K562 (cell line): ENCODE results near the gene IL36RN. TPM values are rescaled to one million over a fixed set of nuclear protein-coding genes. Genes with fewer than 3 reads are reported as not detected.

ENCODE experiments used
- ATAC-seq: fragments of 200-7000 bp; cut with Tn5 transposase; 3 replicates; pipeline ENCODE4 v1.9.1; 2020; ENCODE audit warnings: moderate library complexity
- BruUV-seq: library from RNA; stranded (reverse); fragments of 400-500 nt; replicated peaks from 2 replicates; lab custom pipeline; 2021; lab: Mats Ljungman, UMichigan
- CTCF ChIA-PET: fragments of 300-600 bp; formaldehyde crosslinking; extraction: SDS; loops from one replicate; lab custom pipeline; 2021; ENCODE audit warnings: low intra/inter-chr PET ratio; lab: Yijun Ruan, JAX
- POLR2A ChIA-PET: fragments of 300-600, 350-650 bp; sonication (Branson Sonifier 250); formaldehyde crosslinking; extraction: SDS; loops from one replicate; lab custom pipeline; 2021; ENCODE audit warnings: antibody characterized with exemption, inconsistent platforms; lab: Yijun Ruan, JAX
- DNase-seq, 4 experiments: peaks; one replicate each; pipeline versions ENCODE4 v3.0.0 to v3.0.0-alpha.2; 2011 to 2018; ENCODE audit warnings: low spot score in 3 of 4, mixed read lengths in 3 of 4; ENCODE audit errors: extremely low read depth in 1 of 4
- FAIRE-seq: peaks from 2 replicates; lab custom pipeline; 2011; peaks lifted over from hg19 to GRCh38; lab: Jason Lieb, UNC
- H2AFZ ChIP-seq: 2 replicates; pipeline ENCODE4 v1.6.0; 2011; ENCODE audit warnings: low read depth, low read length, control low read depth, inconsistent platforms
- H3K27ac ChIP-seq: fragments of 200-600 bp; 3 replicates; pipeline ENCODE4 v1.8.0; 2011; ENCODE audit warnings: low read depth, mild to moderate bottlenecking, control low read depth, inconsistent platforms, low read length, moderate library complexity, mixed read lengths; ENCODE audit errors: extremely low read depth
- H3K27me3 ChIP-seq, 2 experiments: fragments of 300-600 bp in 1 of 2; 2 replicates in 1 of 2; 3 replicates in 1 of 2; pipeline versions ENCODE4 v1.6.0 to v1.8.0; 2011; ENCODE audit warnings: inconsistent platforms in 2 of 2, low read length in 2 of 2, mild to moderate bottlenecking in 1 of 2, mixed read lengths in 1 of 2, moderate library complexity in 1 of 2; ENCODE audit not compliant: control insufficient read depth in 2 of 2, insufficient read depth in 2 of 2
- H3K36me3 ChIP-seq: fragments of 300-600 bp; 3 replicates; pipeline ENCODE4 v1.8.0; 2011; ENCODE audit warnings: mild to moderate bottlenecking, low read length, inconsistent platforms; ENCODE audit not compliant: control insufficient read depth, insufficient read depth
- H3K4me1 ChIP-seq, 2 experiments: fragments of 200-600 bp in 1 of 2; replicated peaks in 1 of 2; 2 replicates in 1 of 2; 3 replicates in 1 of 2; pipeline versions ENCODE4 v1.5.1 to v1.8.0; 2011; ENCODE audit warnings: inconsistent platforms in 2 of 2, low read length in 2 of 2, mild to moderate bottlenecking in 1 of 2, mixed read lengths in 1 of 2, moderate library complexity in 1 of 2; ENCODE audit not compliant: control insufficient read depth in 2 of 2, insufficient read depth in 2 of 2
- H3K4me2 ChIP-seq: 2 replicates; pipeline ENCODE4 v1.6.1; 2011; ENCODE audit warnings: low read length, control low read depth, inconsistent platforms, mixed read lengths; ENCODE audit not compliant: insufficient read depth
- H3K4me3 ChIP-seq: fragments of 200-600 bp; sonication (generic), shearing (Covaris generic); 2 replicates; pipeline ENCODE4 v1.5.1; 2016; ENCODE audit warnings: control low read depth, inconsistent platforms
- H3K79me2 ChIP-seq: fragments of 200-600 bp; 3 replicates; pipeline ENCODE4 v1.8.0; 2011; ENCODE audit warnings: low read length, inconsistent platforms; ENCODE audit not compliant: control insufficient read depth, insufficient read depth
- H3K9ac ChIP-seq, 2 experiments: 2 replicates each; pipeline versions ENCODE4 v1.6.0 to v1.6.1; 2011; ENCODE audit warnings: low read depth in 2 of 2, low read length in 2 of 2, control low read depth in 1 of 2, inconsistent platforms in 1 of 2, mild to moderate bottlenecking in 1 of 2, mixed read lengths in 1 of 2; ENCODE audit not compliant: insufficient read depth in 1 of 2
- H3K9me1 ChIP-seq: one replicate; pipeline ENCODE4 v1.6.0; 2011; ENCODE audit warnings: inconsistent platforms, mild to moderate bottlenecking, low read length, moderate library complexity; ENCODE audit not compliant: control insufficient read depth, insufficient read depth
- H3K9me3 ChIP-seq: replicated peaks from 2 replicates; pipeline ENCODE4 v1.5.1; 2011; ENCODE audit warnings: low read depth, low read length, inconsistent platforms; ENCODE audit not compliant: control insufficient read depth, insufficient read depth
- H4K20me1 ChIP-seq: replicated peaks from 2 replicates; pipeline ENCODE4 v1.6.1; 2011; ENCODE audit warnings: low read length, inconsistent platforms, mixed read lengths; ENCODE audit not compliant: control insufficient read depth, insufficient read depth
- DIDO1 ChIP-seq: fragments of 450-650 bp; IDR thresholded peaks from 2 replicates; pipeline ENCODE4 v1.6.1; 2016; ENCODE audit warnings: low read depth, missing biosample characterization, missing genetic modification characterization
- HNRNPLL ChIP-seq: fragments of 200-400 bp; formaldehyde crosslinking; IDR thresholded peaks from 2 replicates; pipeline ENCODE4 v1.6.1; 2017; ENCODE audit warnings: low read length, low read depth, mild to moderate bottlenecking; ENCODE audit not compliant: poor library complexity, severe bottlenecking
- HSF4 ChIP-seq: fragments of 250-450 bp; sonication (Bioruptor Pico); IDR thresholded peaks from 2 replicates; pipeline ENCODE4 v2.1.2; 2022; ENCODE audit warnings: mild to moderate bottlenecking, moderate library complexity, borderline replicate concordance
- KDM4B ChIP-seq, 2 experiments: fragments of 450-650 bp in 1 of 2; sonication (generic) in 1 of 2; IDR thresholded peaks; 2 replicates each; pipeline ENCODE4 v1.6.1; 2016 to 2017; ENCODE audit warnings: borderline replicate concordance in 2 of 2, antibody characterized with exemption in 1 of 2, low read depth in 1 of 2, mild to moderate bottlenecking in 1 of 2
- MAFG ChIP-seq: fragments of 450-650 bp; conservative IDR thresholded peaks from 2 replicates; pipeline ENCODE4 v1.6.1; 2016; ENCODE audit warnings: missing genetic modification characterization, missing compliant biosample characterization
- NBN ChIP-seq: fragments of 450-650 bp; IDR thresholded peaks from 2 replicates; pipeline ENCODE4 v1.6.1; 2016; ENCODE audit warnings: low read depth, mild to moderate bottlenecking
- NCOA2 ChIP-seq, 2 experiments: fragments of 450-650 bp; IDR thresholded peaks; 2 replicates each; pipeline ENCODE4 v1.6.1; 2018; ENCODE audit warnings: mild to moderate bottlenecking in 2 of 2, moderate library complexity in 1 of 2; ENCODE audit not compliant: partially characterized antibody in 2 of 2
- NR4A1 ChIP-seq, 2 experiments: fragments of 250-450 bp in 1 of 2; fragments of 450-650 bp in 1 of 2; sonication (Bioruptor Pico) in 1 of 2; IDR thresholded peaks; 2 replicates each; pipeline versions ENCODE4 v1.4.0 to v1.6.1; 2016 to 2020; ENCODE audit warnings: mild to moderate bottlenecking in 2 of 2, missing compliant biosample characterization in 1 of 2, missing genetic modification characterization in 1 of 2, moderate library complexity in 1 of 2
- PCBP1 ChIP-seq: fragments of 200-400 bp; formaldehyde crosslinking; IDR thresholded peaks from 2 replicates; pipeline ENCODE4 v1.6.1; 2018; ENCODE audit warnings: mild to moderate bottlenecking, low read depth, low read length; ENCODE audit not compliant: poor library complexity, severe bottlenecking
- POLR2B ChIP-seq: fragments of 450-650 bp; IDR thresholded peaks from 2 replicates; pipeline ENCODE4 v1.6.1; 2018; ENCODE audit warnings: low read depth; ENCODE audit not compliant: partially characterized antibody
- PTBP1 ChIP-seq: fragments of 200-400 bp; formaldehyde crosslinking; IDR thresholded peaks from 2 replicates; pipeline ENCODE4 v1.6.1; 2017; ENCODE audit warnings: low read depth, low read length
- SAFB2 ChIP-seq: fragments of 200-400 bp; formaldehyde crosslinking; IDR thresholded peaks from 2 replicates; pipeline ENCODE4 v1.6.1; 2018; ENCODE audit warnings: borderline replicate concordance, low read length, low read depth, moderate library complexity; ENCODE audit not compliant: severe bottlenecking
- SRSF3 ChIP-seq: fragments of 200-400 bp; formaldehyde crosslinking; IDR thresholded peaks from 2 replicates; pipeline ENCODE4 v1.6.1; 2016; ENCODE audit warnings: mild to moderate bottlenecking, low read length, moderate library complexity; ENCODE audit not compliant: insufficient read depth
- STAT6 ChIP-seq: sonication (generic); formaldehyde crosslinking; IDR thresholded peaks from 2 replicates; pipeline ENCODE4 v1.8.1; 2023; ENCODE audit warnings: mild to moderate bottlenecking, missing genetic modification reagents
- ZNF184 ChIP-seq: sonication (generic); formaldehyde crosslinking; IDR thresholded peaks from 2 replicates; pipeline ENCODE4 v1.5.0; 2020; ENCODE audit warnings: missing genetic modification reagents
- ZNF316 ChIP-seq: fragments of 450-650 bp; IDR thresholded peaks from 2 replicates; pipeline ENCODE4 v1.6.1; 2016
- WGBS: fragments of 100-300 bp; shearing (Covaris generic); methylation state at CpG from one replicate; pipeline ENCODE4 v1.1.6; 2016; ENCODE audit warnings: low coverage, mixed read lengths; ENCODE audit not compliant: insufficient coverage; ENCODE audit errors: missing lambda C conversion rate; 5-methylcytosine and 5-hydroxymethylcytosine counted together
- in situ Hi-C: fragments of 300-500 bp; cut with MboI; formaldehyde crosslinking; loops from 4 replicates; pipeline ENCODE4 v1.15.0; 2018; ENCODE audit warnings: inconsistent platforms, mixed read lengths
- intact Hi-C: fragments of 100-400 bp; cut with micrococcal nuclease; formaldehyde crosslinking; loops from 2 replicates; pipeline ENCODE4 v1.14.2; 2022
- polyA plus RNA-seq, 8 experiments: library from polyadenylated mRNA; depleted of rRNA in 4 of 8; stranded (reverse) in 5 of 8; unstranded in 3 of 8; fragments of >200 nt; fragmentation: Nextera tagmentation in 2 of 8; fragmentation: Illumina TruSeq in 1 of 8; extraction: Ambion mirVana in 2 of 8; extraction: Trizol in 1 of 8; gene quantifications; 2 replicates each; pipeline versions ENCODE4 v1.2.1 to v1.2.3, GENCODE V29; 2011 to 2014; ENCODE audit warnings: inconsistent platforms in 1 of 8, missing spikeins in 1 of 8
- total RNA-seq, 7 experiments: library from RNA; depleted of rRNA in 6 of 7; stranded (reverse); fragments of >200 nt in 6 of 7; fragmentation: Illumina TruSeq in 2 of 7; extraction: Trizol in 2 of 7; gene quantifications; 2 replicates each; pipeline versions ENCODE4 v1.2.1 to v1.2.3, GENCODE V29; 2011 to 2021; ENCODE audit warnings: low replicate concordance in 1 of 7

Gene IL36RN
- total and polyA plus RNA-seq, 9 of the 15 experiments (the other 6 are each of a cell fraction or from before 2014, with no cell fraction given), result not detected

GRCh38 chr2:113072584-113072983 is 13.6 kb downstream of the IL36RN start:
- FAIRE-seq (no peak), DNase-seq (no peak), ATAC-seq (no peak)
- Histone ChIP-seq H3K9me1 (no peaks in the 10 kb centered on the region), H3K9me3 (no peaks in the 10 kb centered on the region), H3K9ac (no peak overlapping the region), H3K27me3 (peaks cover 15 to 34% of the 10 kb centered on the region in 2 experiments; a peak in 4 of 5 replicates), H3K4me2 (no peak overlapping the region), H3K27ac (no peak overlapping the region), H3K4me3 (no peak overlapping the region), H3K36me3 (no peaks in the 10 kb centered on the region), H2AFZ (no peak overlapping the region), H3K4me1 (no peaks in the 10 kb centered on the region), H3K79me2 (no peaks in the 10 kb centered on the region), H4K20me1 (no peaks in the 10 kb centered on the region)
- in situ Hi-C loops (no loop called here), intact Hi-C loops (no loop called here)
- 0% methylated on average over 4 of the region's 4 CpGs for WGBS
- POLR2A ChIA-PET, result interaction anchor here (1.0 kb wide), 1 partner anchor 33 kb away, joined by 5 read pairs; no protein-coding TSS in a partner anchor
- TF ChIP-seq KDM4B (IDR thresholded peaks at IDR 0.05; ENCODE audit: borderline replicate concordance in 2 of 2, low read depth in 1 of 2), result no peak
- TF ChIP-seq MAFG, result peak; percentile 51; the same call in 1 of the 2 replicates
- no peak for TF ChIP-seq NR4A1 (CRISPR knock-in tag; IDR thresholded peaks at IDR 0.05)
- no peak for TF ChIP-seq NR4A1 (tag; IDR thresholded peaks at IDR 0.05)
- no peak for TF ChIP-seq DIDO1
- peak; percentile 53; the same call in 1 of the 2 replicates for TF ChIP-seq ZNF316
- TF ChIP-seq STAT6, result no peak
- no peak for TF ChIP-seq NBN
- TF ChIP-seq PCBP1, result no peak
- no peak for TF ChIP-seq NCOA2 (IDR thresholded peaks at IDR 0.05; ENCODE audit: partially characterized antibody in 2 of 2)
- TF ChIP-seq PTBP1, result no peak
- no peak for TF ChIP-seq POLR2B
- no peak for TF ChIP-seq SAFB2
- TF ChIP-seq ZNF184 (CRISPR knock-in tag), result no peak
- no peak for TF ChIP-seq SRSF3
- no peak for TF ChIP-seq HNRNPLL
- no peak for TF ChIP-seq HSF4
- no TSS peak for BruUV-seq
- CTCF ChIA-PET, result no interaction called here
